Sigmoid colon (tissue), 7 donors: ENCODE results near the gene MAD1L1. TPM values are rescaled to one million over a fixed set of nuclear protein-coding genes. Genes with fewer than 3 reads are reported as not detected.

Experiments used
- DNase-seq: peaks from one replicate; pipeline ENCODE4 v3.0.0-alpha.2; 2019
- H3K27ac ChIP-seq, 4 donors: fragments of 200-600 bp; sonication (generic); one replicate each; pipeline ENCODE4 v1.5.1; 2016 to 2019; ENCODE audit warnings: mild to moderate bottlenecking in 1 of 4
- H3K27me3 ChIP-seq, 3 donors: fragments of 200-600 bp; sonication (generic); one replicate each; pipeline ENCODE4 v1.5.1; 2019; ENCODE audit warnings: mild to moderate bottlenecking in 1 of 3
- H3K36me3 ChIP-seq, 4 donors: fragments of 200-600 bp; sonication (generic); one replicate each; pipeline ENCODE4 v1.5.1; 2016 to 2019
- H3K4me1 ChIP-seq, 4 donors: fragments of 200-600 bp; sonication (generic); one replicate each; pipeline ENCODE4 v1.5.1; 2017 to 2019
- H3K4me3 ChIP-seq, 4 donors: fragments of 200-600 bp; sonication (generic); one replicate each; pipeline ENCODE4 v1.5.1; 2017 to 2019; ENCODE audit warnings: mild to moderate bottlenecking in 2 of 4, moderate library complexity in 1 of 4
- H3K9me3 ChIP-seq, 4 donors: fragments of 200-600 bp in 3 of 4; sonication (generic) in 3 of 4; one replicate each; pipeline versions ENCODE4 v1.5.1 to v1.6.1; 2013 to 2019
- EP300 ChIP-seq, 4 donors: sonication (generic); formaldehyde crosslinking; IDR thresholded peaks; one replicate each; pipeline ENCODE4 v1.6.1; 2017; ENCODE audit warnings: antibody characterized with exemption in 4 of 4
- POLR2A ChIP-seq, 2 donors: fragments of 450-650 bp; IDR thresholded peaks; one replicate each; pipeline ENCODE4 v1.6.1; 2016; ENCODE audit warnings: antibody characterized with exemption in 2 of 2, mild to moderate bottlenecking in 2 of 2, moderate library complexity in 2 of 2
- POLR2AphosphoS5 ChIP-seq, 4 donors: sonication (generic); formaldehyde crosslinking; IDR thresholded peaks; one replicate each; pipeline ENCODE4 v1.6.1; 2017; ENCODE audit warnings: antibody characterized with exemption in 4 of 4
- WGBS, 2 donors: extraction: QIAGEN DNeasy Blood & Tissue Kit; methylation state at CpG; one replicate each; pipeline ENCODE4 v1.1.7; 2013; 5-methylcytosine and 5-hydroxymethylcytosine counted together
- intact Hi-C: fragments of 100-400 bp; cut with DNase I; formaldehyde crosslinking; loops from one replicate; pipeline ENCODE4 v1.15.1; 2023
- polyA plus RNA-seq, 3 donors: library from polyadenylated mRNA; stranded (reverse); fragments of 200-250 nt; gene quantifications; one replicate each; pipeline ENCODE4 v1.2.3, GENCODE V29; 2013
- total RNA-seq, 4 donors: library from RNA; depleted of rRNA; stranded (reverse); fragments of >200 nt; gene quantifications; one replicate each; pipeline ENCODE4 v1.1.0, GENCODE V29; 2016
- TF ChIP-seq, protein P1 (sequence below), 4 experiments: fragments of 450-650 bp in 3 of 4; fragments of 200-600 bp in 1 of 4; IDR thresholded peaks; one replicate each; pipeline ENCODE4 v1.5.1; 2016 to 2019; ENCODE audit warnings: antibody characterized with exemption in 4 of 4, mild to moderate bottlenecking in 3 of 4, moderate library complexity in 2 of 4
- donor health status: healthy with polysubstance abuse.
- donor health status: Bipolar disorder and iron deficiency.
- donor health status: healthy.

The MAD1L1 gene
- total and polyA plus RNA-seq, 7 donors, result 10.2 to 38.4 (median 20.6) TPM

- Histone ChIP-seq H3K36me3 (no peaks in the 10 kb centered on the region), H3K4me1 (no peaks in the 10 kb centered on the region), H3K9me3 (no peaks in the 10 kb centered on the region), H3K27ac (no peak overlapping the region), H3K4me3 (no peak overlapping the region), H3K27me3 (no peaks in the 10 kb centered on the region)
- DNase-seq, result no peak
- intact Hi-C loops, result no loop called here
- 94 to 95% methylated on average over 15 of the region's 15 CpGs for WGBS, 2 donors
- TF ChIP-seq POLR2AphosphoS5 (IDR thresholded peaks at IDR 0.05) (no peak), EP300 (IDR thresholded peaks at IDR 0.05) (no peak), POLR2A (IDR thresholded peaks at IDR 0.05) (no peak)
- TF ChIP-seq, protein P1, sequence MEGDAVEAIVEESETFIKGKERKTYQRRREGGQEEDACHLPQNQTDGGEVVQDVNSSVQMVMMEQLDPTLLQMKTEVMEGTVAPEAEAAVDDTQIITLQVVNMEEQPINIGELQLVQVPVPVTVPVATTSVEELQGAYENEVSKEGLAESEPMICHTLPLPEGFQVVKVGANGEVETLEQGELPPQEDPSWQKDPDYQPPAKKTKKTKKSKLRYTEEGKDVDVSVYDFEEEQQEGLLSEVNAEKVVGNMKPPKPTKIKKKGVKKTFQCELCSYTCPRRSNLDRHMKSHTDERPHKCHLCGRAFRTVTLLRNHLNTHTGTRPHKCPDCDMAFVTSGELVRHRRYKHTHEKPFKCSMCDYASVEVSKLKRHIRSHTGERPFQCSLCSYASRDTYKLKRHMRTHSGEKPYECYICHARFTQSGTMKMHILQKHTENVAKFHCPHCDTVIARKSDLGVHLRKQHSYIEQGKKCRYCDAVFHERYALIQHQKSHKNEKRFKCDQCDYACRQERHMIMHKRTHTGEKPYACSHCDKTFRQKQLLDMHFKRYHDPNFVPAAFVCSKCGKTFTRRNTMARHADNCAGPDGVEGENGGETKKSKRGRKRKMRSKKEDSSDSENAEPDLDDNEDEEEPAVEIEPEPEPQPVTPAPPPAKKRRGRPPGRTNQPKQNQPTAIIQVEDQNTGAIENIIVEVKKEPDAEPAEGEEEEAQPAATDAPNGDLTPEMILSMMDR (IDR thresholded peaks at IDR 0.05), result no peak
Measured at GRCh38 chr7:1848911-1849311, 383.8 kb downstream of the MAD1L1 start.

GRCh38 chr7:1848013-1848640 is 384.6 kb downstream of the MAD1L1 start:
- H3K4me1 ChIP-seq, result no peaks in the 10 kb centered on the region
- H3K27ac ChIP-seq, result no peak overlapping the region
- DNase-seq, result peak; percentile 54
- no peaks in the 10 kb centered on the region for H3K9me3 ChIP-seq
- WGBS, 2 donors, result 90 to 93% methylated on average over 23 of the region's 23 CpGs
- no peak for TF ChIP-seq POLR2AphosphoS5 (IDR thresholded peaks at IDR 0.05)
- no peak for TF ChIP-seq POLR2A (IDR thresholded peaks at IDR 0.05)
- TF ChIP-seq EP300 (IDR thresholded peaks at IDR 0.05), result no peak
- TF ChIP-seq, protein P1 (IDR thresholded peaks at IDR 0.05), result no peak
- no peak overlapping the region for H3K4me3 ChIP-seq
- intact Hi-C loops, result no loop called here
- no peaks in the 10 kb centered on the region for H3K36me3 ChIP-seq
- no peaks in the 10 kb centered on the region for H3K27me3 ChIP-seq

- Histone ChIP-seq H3K36me3 (no peaks in the 10 kb centered on the region), H3K27me3 (no peaks in the 10 kb centered on the region), H3K4me3 (no peak overlapping the region), H3K9me3 (no peaks in the 10 kb centered on the region), H3K4me1 (no peaks in the 10 kb centered on the region), H3K27ac (no peak overlapping the region)
- intact Hi-C loops, result no loop called here
- 94 to 97% methylated on average over 30 of the region's 30 CpGs for WGBS, 2 donors
- DNase-seq, result peak; percentile 62
- TF ChIP-seq POLR2AphosphoS5 (IDR thresholded peaks at IDR 0.05), result no peak
- TF ChIP-seq EP300 (IDR thresholded peaks at IDR 0.05), result no peak
- no peak for TF ChIP-seq POLR2A (IDR thresholded peaks at IDR 0.05)
- TF ChIP-seq, protein P1 (IDR thresholded peaks at IDR 0.05), result no peak
Measured at GRCh38 chr7:1847260-1848001, 385.3 kb downstream of the MAD1L1 start.

DNA sequence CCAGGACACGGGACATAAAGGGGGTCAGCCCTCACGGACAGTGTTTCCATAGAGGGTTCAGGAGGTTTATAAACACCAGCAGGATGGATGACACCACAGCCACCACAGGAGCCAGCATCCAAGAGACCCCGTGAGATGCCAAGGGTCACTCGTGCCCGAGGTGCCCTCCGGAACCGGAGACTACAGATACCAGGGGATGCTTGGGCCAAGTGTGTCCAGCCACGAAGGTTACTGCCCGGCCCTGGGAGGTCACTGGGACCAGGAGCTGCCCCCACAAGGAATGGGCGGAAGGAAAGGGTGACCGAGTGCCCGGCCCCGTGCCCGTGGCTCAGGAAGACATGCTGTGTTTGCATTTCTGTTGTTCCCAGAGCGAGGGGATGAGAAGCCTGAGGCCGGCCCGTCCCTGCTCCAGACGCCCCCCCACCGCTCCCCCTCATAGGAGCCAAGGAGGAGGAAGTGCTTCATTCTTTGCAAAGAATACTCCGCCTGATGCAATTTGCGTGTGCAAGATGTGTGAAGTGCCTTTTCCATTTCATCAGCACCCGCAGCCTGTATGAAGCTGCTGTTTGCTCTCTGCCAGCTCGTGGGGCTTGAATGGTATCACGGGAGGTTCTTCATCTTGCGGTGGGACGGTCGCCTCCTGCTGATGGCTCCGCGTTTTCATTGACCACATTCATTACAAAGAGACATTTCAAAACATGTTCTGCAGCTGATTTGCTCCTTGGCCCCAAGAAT is 386.2 kb downstream of the MAD1L1 start:
- no peak overlapping the region for H3K27ac ChIP-seq
- no peak for TF ChIP-seq EP300 (IDR thresholded peaks at IDR 0.05)
- no peak for TF ChIP-seq POLR2AphosphoS5 (IDR thresholded peaks at IDR 0.05)
- TF ChIP-seq POLR2A (IDR thresholded peaks at IDR 0.05), result no peak
- TF ChIP-seq, protein P1 (IDR thresholded peaks at IDR 0.05), result no peak
- intact Hi-C loops, result no loop called here
- H3K36me3 ChIP-seq, result no peaks in the 10 kb centered on the region
- no peaks in the 10 kb centered on the region for H3K27me3 ChIP-seq
- DNase-seq, result peak; percentile 50
- H3K4me3 ChIP-seq, result no peak overlapping the region
- no peaks in the 10 kb centered on the region for H3K4me1 ChIP-seq
- H3K9me3 ChIP-seq, result no peaks in the 10 kb centered on the region
- 94 to 95% methylated on average over 29 of the region's 29 CpGs for WGBS, 2 donors
